ENCODE data around the gene CHMP2A. TPM values are rescaled to one million over a fixed set of nuclear protein-coding genes. Genes with fewer than 3 reads are reported as not detected.

The CHMP2A gene
- total and polyA plus RNA-seq, 2 of the 8 experiments (the other 6 are each of a cell fraction or from before 2014, with no cell fraction given), result 70.0 to 132 TPM

- Histone ChIP-seq H3K14ac (ENCODE audit: insufficient read length) (no peak overlapping the region), H3K36me3 (ENCODE audit: control insufficient read depth in 2 of 4, insufficient read depth in 4 of 4, low read length in 3 of 4) (no peaks in the 10 kb centered on the region), H4K20me1 (replicated peaks in 1 of 2; ENCODE audit: control insufficient read depth in 1 of 2, insufficient read depth in 2 of 2, low read length in 2 of 2) (no peaks in the 10 kb centered on the region), H4K5ac (ENCODE audit: insufficient read length, low read depth, low read length) (no peak overlapping the region), H4K8ac (ENCODE audit: extremely low read depth, insufficient read depth, low read length) (no peak overlapping the region), H3K9me3 (ENCODE audit: insufficient read depth in 2 of 2, low read depth in 1 of 2, low read length in 1 of 2) (no peaks in the 10 kb centered on the region), H2BK12ac (ENCODE audit: low read depth, low read length) (no peak overlapping the region), H3K27ac (ENCODE audit: low read depth, low read length) (no peak overlapping the region), H2AFZ (ENCODE audit: low read length) (no peak overlapping the region), H3K4me1 (replicated peaks in 1 of 4; ENCODE audit: control insufficient read depth in 3 of 4, insufficient read depth in 4 of 4, low read length in 3 of 4) (peaks cover 0 to 5% (median 4%) of the 10 kb centered on the region in 4 experiments; a peak in 5 of 7 replicates), H3K18ac (ENCODE audit: extremely low read depth, low read length) (no peak overlapping the region), H3K4me2 (ENCODE audit: insufficient read depth in 1 of 2, low read depth in 2 of 2, low read length in 2 of 2) (no peak overlapping the region), H4K91ac (replicated peaks; ENCODE audit: insufficient read length, low read length) (no peak overlapping the region), H3K27me3 (replicated peaks in 1 of 4; ENCODE audit: control insufficient read depth in 3 of 4, extremely low read depth in 1 of 4, insufficient read depth in 3 of 4, low read length in 3 of 4) (peaks cover 0 to 15% (median 4%) of the 10 kb centered on the region in 4 experiments; a peak in 3 of 7 replicates), H3K4me3 (ENCODE audit: extremely low read depth in 1 of 4, insufficient read depth in 2 of 4, low read depth in 3 of 4, low read length in 4 of 4) (no peak overlapping the region), H2BK20ac (ENCODE audit: low read length) (no peak overlapping the region), H2BK15ac (ENCODE audit: low read length) (no peak overlapping the region), H3K23ac (ENCODE audit: insufficient read length) (no peak overlapping the region), H2BK120ac (replicated peaks; ENCODE audit: low read depth, low read length) (no peak overlapping the region), H2AK5ac (ENCODE audit: low read depth, low read length) (no peak overlapping the region), H2BK5ac (ENCODE audit: low read depth, low read length) (no peak overlapping the region), H3K4ac (replicated peaks; ENCODE audit: insufficient read length, low read depth, low read length) (no peak overlapping the region), H3K9ac (replicated peaks in 1 of 4; ENCODE audit: extremely low read depth in 1 of 4, low read depth in 3 of 4, low read length in 3 of 4) (no peak overlapping the region), H3K23me2 (ENCODE audit: low read depth, low read length) (peaks cover 3% of the 10 kb centered on the region; the same call in 1 of the 2 replicates), H3K79me1 (ENCODE audit: low read depth, low read length) (no peaks in the 10 kb centered on the region), H3K79me2 (ENCODE audit: control insufficient read depth in 1 of 2, insufficient read depth in 2 of 2, low read length in 2 of 2) (no peaks in the 10 kb centered on the region), H3K56ac (replicated peaks; ENCODE audit: insufficient read length, low read depth, low read length) (no peak overlapping the region)
- ChIA-PET POLR2A (ENCODE audit: partially characterized antibody) (interaction anchor here (1.0 to 2.4 kb wide), 3 partner anchors 12 to 16 kb away, joined by 3 to 11 read pairs (median 5); partner anchors contain the start of gene ZBTB45), CTCF (ENCODE audit: partially characterized antibody) (interaction anchor here (0.7 to 1.4 kb wide), 2 partner anchors 15 to 45 kb away, joined by 4 to 7 read pairs; partner anchors contain the start of gene ZBTB45)
- 95% methylated on average over 3 of the region's 3 CpGs; no CpG with 5 or more reads in 1 of the 2 experiments for WGBS, 2 experiments (ENCODE audit: extremely low coverage in 1 of 2, insufficient coverage in 1 of 2, insufficient read length in 1 of 2, insufficient replicate concordance in 2 of 2, low coverage in 1 of 2, low lambda C conversion rate in 2 of 2, missing lambda C conversion rate in 1 of 2)
- DNase-seq (ENCODE audit: low read depth in 1 of 2, low spot score in 2 of 2) (no peak), FAIRE-seq (no peak)
- TF ChIP-seq FOSL1 (IDR thresholded peaks at IDR 0.05; ENCODE audit: insufficient read depth, low read depth, low read length), result no peak
- no peak for TF ChIP-seq BACH1 (IDR thresholded peaks at IDR 0.05; ENCODE audit: low read length)
- no peak for TF ChIP-seq KDM1A (IDR thresholded peaks at IDR 0.05; ENCODE audit: borderline replicate concordance, low read length)
- TF ChIP-seq JUND (IDR thresholded peaks at IDR 0.05; ENCODE audit: low read length), result no peak
- no peak for TF ChIP-seq GTF2F1 (IDR thresholded peaks at IDR 0.05; ENCODE audit: borderline replicate concordance, low read depth, low read length)
Observed at GRCh38 chr19:58535857-58536256, 19.0 kb downstream of the CHMP2A start.

All from H1 (cell line).